Measurements from ENCODE around the gene RIMKLB. TPM values are rescaled to one million over a fixed set of nuclear protein-coding genes. Genes with fewer than 3 reads are reported as not detected.

Gene RIMKLB
- polyA plus RNA-seq, 4 donors: 9.5 to 42.7 (median 23.9) TPM

- Histone ChIP-seq H3K9me3 (ENCODE audit: control insufficient read depth in 2 of 2, insufficient read depth in 1 of 2, low read depth in 1 of 2, low read length in 1 of 2) (peaks cover 0 to 2% of the 10 kb centered on the region in 2 donors), H3K4me3 (ENCODE audit: low read depth in 1 of 3, low read length in 3 of 3) (no peak overlapping the region), H3K4me1 (ENCODE audit: control insufficient read depth in 3 of 3, insufficient read depth in 2 of 3, low read depth in 1 of 3, low read length in 2 of 3) (no peaks in the 10 kb centered on the region), H3K27me3 (ENCODE audit: control insufficient read depth in 3 of 3, insufficient read depth in 3 of 3, low read length in 3 of 3) (no peaks in the 10 kb centered on the region), H3K27ac (ENCODE audit: low read depth in 1 of 3, low read length in 2 of 3) (no peak overlapping the region), H3K36me3 (ENCODE audit: control insufficient read depth in 3 of 3, insufficient read depth in 2 of 3, low read depth in 1 of 3, low read length in 3 of 3) (no peaks in the 10 kb centered on the region)
- no peak for DNase-seq
- no peak for FAIRE-seq
- WGBS, 3 donors: 66 to 71% (median 70%) methylated on average over 5 of the region's 5 CpGs
Observed at GRCh38 chr12:8829125-8829518, 131.3 kb downstream of the RIMKLB start.

GRCh38 chr12:8829621-8830020, 131.8 kb downstream of the RIMKLB start:
- no peaks in the 10 kb centered on the region for H3K4me1 ChIP-seq (ENCODE audit: control insufficient read depth in 3 of 3, insufficient read depth in 2 of 3, low read depth in 1 of 3, low read length in 2 of 3)
- H3K4me3 ChIP-seq (ENCODE audit: low read depth in 1 of 3, low read length in 3 of 3): no peak overlapping the region
- no peak overlapping the region for H3K27ac ChIP-seq (ENCODE audit: low read depth in 1 of 3, low read length in 2 of 3)
- H3K9me3 ChIP-seq (ENCODE audit: control insufficient read depth in 2 of 2, insufficient read depth in 1 of 2, low read depth in 1 of 2, low read length in 1 of 2): peaks cover 0 to 2% of the 10 kb centered on the region in 2 donors
- FAIRE-seq: no peak
- WGBS, 3 donors: 57 to 80% (median 58%) methylated on average over 7 of the region's 7 CpGs
- H3K36me3 ChIP-seq (ENCODE audit: control insufficient read depth in 3 of 3, insufficient read depth in 2 of 3, low read depth in 1 of 3, low read length in 3 of 3): no peaks in the 10 kb centered on the region
- DNase-seq: peak in 1 of 2 donors; percentile 13
- H3K27me3 ChIP-seq (ENCODE audit: control insufficient read depth in 3 of 3, insufficient read depth in 3 of 3, low read length in 3 of 3): no peaks in the 10 kb centered on the region

- H3K36me3 ChIP-seq (ENCODE audit: control insufficient read depth in 3 of 3, insufficient read depth in 2 of 3, low read depth in 1 of 3, low read length in 3 of 3): no peaks in the 10 kb centered on the region
- FAIRE-seq (no peak), DNase-seq (no peak)
- no peaks in the 10 kb centered on the region for H3K27me3 ChIP-seq (ENCODE audit: control insufficient read depth in 3 of 3, insufficient read depth in 3 of 3, low read length in 3 of 3)
- H3K9me3 ChIP-seq (ENCODE audit: control insufficient read depth in 2 of 2, insufficient read depth in 1 of 2, low read depth in 1 of 2, low read length in 1 of 2): peaks cover 0 to 2% of the 10 kb centered on the region in 2 donors
- H3K27ac ChIP-seq (ENCODE audit: low read depth in 1 of 3, low read length in 2 of 3): no peak overlapping the region
- no peak overlapping the region for H3K4me3 ChIP-seq (ENCODE audit: low read depth in 1 of 3, low read length in 3 of 3)
- H3K4me1 ChIP-seq (ENCODE audit: control insufficient read depth in 3 of 3, insufficient read depth in 2 of 3, low read depth in 1 of 3, low read length in 2 of 3): no peaks in the 10 kb centered on the region
- WGBS, 3 donors: 85 to 91% (median 85%) methylated on average over 9 of the region's 9 CpGs
Observed at GRCh38 chr12:8831116-8831515, 133.3 kb downstream of the RIMKLB start.

GRCh38 chr12:8832500-8832899, 134.7 kb downstream of the RIMKLB start:
- H3K4me3 ChIP-seq (ENCODE audit: low read depth in 1 of 3, low read length in 3 of 3): no peak overlapping the region
- WGBS, 3 donors: 57 to 74% (median 72%) methylated on average over 6 of the region's 6 CpGs
- H3K27me3 ChIP-seq (ENCODE audit: control insufficient read depth in 3 of 3, insufficient read depth in 3 of 3, low read length in 3 of 3): no peaks in the 10 kb centered on the region
- no peak for FAIRE-seq
- H3K4me1 ChIP-seq (ENCODE audit: control insufficient read depth in 3 of 3, insufficient read depth in 2 of 3, low read depth in 1 of 3, low read length in 2 of 3): no peaks in the 10 kb centered on the region
- H3K36me3 ChIP-seq (ENCODE audit: control insufficient read depth in 3 of 3, insufficient read depth in 2 of 3, low read depth in 1 of 3, low read length in 3 of 3): no peaks in the 10 kb centered on the region
- H3K9me3 ChIP-seq (ENCODE audit: control insufficient read depth in 2 of 2, insufficient read depth in 1 of 2, low read depth in 1 of 2, low read length in 1 of 2): no peaks in the 10 kb centered on the region
- no peak overlapping the region for H3K27ac ChIP-seq (ENCODE audit: low read depth in 1 of 3, low read length in 2 of 3)
- DNase-seq: no peak

Other genes with a start within 250 kb of the RIMKLB start
- gene CLEC6A, start 242.0 kb upstream of the RIMKLB start, polyA plus RNA-seq: under 1 TPM in 1 of 4 donors, not detected in 3; 0.04 TPM
- under 1 TPM in 2 of 4 donors, not detected in 2; 0.03 to 0.07 TPM for gene CLEC4D, start 184.5 kb upstream of the RIMKLB start, polyA plus RNA-seq
- gene CLEC4E, start 157.1 kb upstream of the RIMKLB start, polyA plus RNA-seq: 1 to 10 TPM in 1 of 4 donors, under 1 TPM in 2, not detected in 1; 0.06 to 3.0 (median 0.45) TPM
- gene AICDA, start 85.1 kb upstream of the RIMKLB start, polyA plus RNA-seq: 1 to 10 TPM in 2 of 4 donors, under 1 TPM in 2; 0.31 to 4.0 (median 0.85) TPM
- gene MFAP5, start 35.2 kb upstream of the RIMKLB start, polyA plus RNA-seq: 10 to 100 TPM in 1 of 4 donors, 1 to 10 TPM in 1, under 1 TPM in 1, not detected in 1; 0.56 to 48.2 (median 1.4) TPM
- gene A2ML1, start 124.6 kb downstream of the RIMKLB start, polyA plus RNA-seq: under 1 TPM in 2 of 4 donors, not detected in 2; 0.10 to 0.22 TPM
- 10 to 100 TPM in 2 of 4 donors, 1 to 10 TPM in 2; 3.2 to 22.4 (median 7.1) TPM for gene PHC1, start 216.5 kb downstream of the RIMKLB start, polyA plus RNA-seq